NCI-H2196 (cell line): Measurements from ENCODE around the gene LY6G5B.

Experiments used
- DNase-seq: peaks from one replicate; lab custom pipeline; 2025; ENCODE audit not compliant: unreplicated experiment; lab: John Stamatoyannopoulos, UW

LY6G5B gene, protein sequence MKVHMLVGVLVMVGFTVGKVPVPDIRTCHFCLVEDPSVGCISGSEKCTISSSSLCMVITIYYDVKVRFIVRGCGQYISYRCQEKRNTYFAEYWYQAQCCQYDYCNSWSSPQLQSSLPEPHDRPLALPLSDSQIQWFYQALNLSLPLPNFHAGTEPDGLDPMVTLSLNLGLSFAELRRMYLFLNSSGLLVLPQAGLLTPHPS

DNA sequence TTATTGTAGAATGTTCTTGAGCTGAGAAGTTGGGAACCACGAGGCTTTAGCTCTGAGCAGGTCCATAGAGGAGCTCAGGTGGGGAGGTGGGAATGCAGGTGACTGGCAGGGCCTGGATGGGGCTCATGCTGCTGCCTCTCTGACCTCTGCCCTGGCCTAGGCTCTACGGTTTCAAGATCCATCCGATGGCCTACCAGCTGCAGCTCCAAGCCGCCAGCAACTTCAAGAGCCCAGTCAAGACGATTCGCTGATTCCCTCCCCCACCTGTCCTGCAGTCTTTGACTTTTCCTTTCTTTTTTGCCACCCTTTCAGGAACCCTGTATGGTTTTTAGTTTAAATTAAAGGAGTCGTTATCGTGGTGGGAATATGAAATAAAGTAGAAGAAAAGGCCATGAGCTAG is at the start of gene LY6G5B:
TSS of gene LY6G5B (plus strand) at position 301 of the 400 bp plus-strand sequence. CDS start 975 bp downstream, outside the sequence.
- no peak for DNase-seq

DNA sequence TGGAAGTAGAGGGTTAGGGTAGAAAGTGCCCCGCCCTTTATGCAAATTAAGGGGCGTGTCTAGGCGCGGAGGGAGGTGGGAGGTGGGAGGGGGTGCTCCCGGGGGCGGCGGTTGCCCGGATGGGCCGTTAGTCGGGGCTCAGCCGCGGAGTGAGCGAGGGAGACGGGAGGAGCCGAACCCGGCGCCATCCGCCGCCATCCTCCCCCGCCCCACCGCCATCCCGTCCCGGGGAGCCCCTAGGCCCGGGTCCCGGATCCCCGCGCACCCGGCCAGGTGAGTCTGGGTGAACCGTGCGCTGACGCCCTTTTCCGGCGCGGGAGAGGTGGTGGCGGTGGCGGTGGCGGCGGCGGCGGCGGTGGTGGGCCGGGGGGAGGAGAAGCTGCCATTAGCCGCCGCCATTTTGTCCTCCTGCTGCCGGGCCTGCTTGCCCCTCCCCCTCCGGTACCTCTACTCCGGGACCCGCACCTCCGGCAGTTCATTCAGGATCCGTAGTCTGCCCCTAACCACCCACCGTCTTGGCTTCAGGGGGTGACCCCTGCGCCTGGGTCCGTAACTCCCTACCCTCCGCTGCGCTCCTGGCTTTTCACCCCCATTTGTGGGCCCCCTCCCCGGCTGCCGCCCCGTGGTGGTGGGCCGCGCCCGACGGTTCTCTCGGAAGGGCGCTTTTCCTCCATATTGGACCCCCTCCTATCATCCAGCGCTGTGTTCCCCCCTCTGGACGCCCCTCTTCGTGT is 49.0 kb upstream of the LY6G5B start, which contains the start of gene PRRC2A:
TSS of gene PRRC2A (plus strand) at position 130 of the 734 bp plus-strand sequence. CDS start 2,075 bp downstream, outside the sequence.
- peak; percentile 100 for DNase-seq

DNA sequence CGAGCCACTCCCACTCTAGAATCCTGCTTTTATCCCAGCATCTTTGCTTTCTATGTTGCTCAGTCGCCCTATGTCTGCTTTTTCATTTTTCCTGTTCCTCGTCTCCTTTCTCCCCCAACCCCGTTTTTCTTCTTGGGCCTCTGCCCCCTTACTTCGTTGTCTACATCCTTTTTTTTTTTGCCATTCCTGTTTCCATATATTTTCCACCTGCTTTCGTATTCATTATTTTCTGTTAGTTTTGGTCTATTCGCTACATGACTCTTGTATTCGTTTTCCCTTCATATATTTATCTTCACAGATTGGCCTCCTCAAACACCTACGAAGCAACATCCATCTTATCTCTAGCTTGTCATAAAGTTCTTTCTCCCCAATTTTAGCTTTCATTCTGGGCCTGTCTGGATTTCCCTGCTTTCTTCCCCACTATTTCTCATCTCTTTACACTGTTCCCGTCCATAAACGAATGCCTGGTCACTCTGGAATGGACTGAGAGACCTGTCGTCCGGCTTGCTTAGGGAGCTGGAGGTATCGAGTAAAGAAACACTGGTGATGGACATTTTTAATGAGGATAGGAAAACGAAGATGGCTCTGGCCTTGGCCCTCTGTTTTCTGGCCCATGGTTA is 48.3 kb upstream of the LY6G5B start:
- DNase-seq, result no peak

DNA sequence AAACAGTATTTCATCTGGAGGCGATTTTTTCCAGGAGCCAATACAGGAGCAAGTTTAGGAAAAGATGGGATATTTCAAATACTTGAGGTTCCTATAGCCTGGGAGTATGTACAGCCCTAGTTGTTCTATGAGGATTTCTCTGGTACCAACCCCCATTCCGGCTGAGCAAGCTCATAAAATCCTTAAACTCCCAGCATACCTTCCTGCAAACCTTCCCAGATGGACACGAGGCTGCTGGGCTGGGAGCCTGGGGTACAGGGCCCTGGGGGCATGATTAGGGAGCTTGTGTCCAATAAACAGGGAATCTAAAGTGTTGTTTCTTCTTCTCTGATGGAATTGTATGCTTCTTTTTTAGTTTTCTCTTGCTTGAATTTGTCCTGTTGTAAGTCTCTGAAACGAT is 47.8 kb upstream of the LY6G5B start:
- DNase-seq, result no peak

DNA sequence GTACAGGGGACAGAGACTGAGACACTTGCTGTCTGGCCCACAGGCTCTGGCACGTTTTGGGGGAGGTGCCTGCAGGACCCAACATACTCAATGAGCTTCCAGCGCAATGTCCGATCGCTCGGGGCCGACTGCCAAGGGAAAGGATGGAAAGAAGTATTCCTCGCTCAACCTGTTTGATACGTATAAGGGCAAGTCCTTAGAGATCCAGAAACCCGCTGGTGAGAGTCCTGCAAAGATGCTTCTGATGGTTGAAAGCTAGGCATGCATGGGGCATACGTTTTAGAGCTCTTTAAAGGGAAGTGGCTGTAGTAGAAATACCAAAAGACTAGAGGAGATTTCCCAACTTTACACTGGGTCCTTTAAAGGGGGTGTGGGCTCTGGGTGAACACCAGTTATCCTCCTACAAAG is 47.1 kb upstream of the LY6G5B start:
- DNase-seq, result no peak

DNA sequence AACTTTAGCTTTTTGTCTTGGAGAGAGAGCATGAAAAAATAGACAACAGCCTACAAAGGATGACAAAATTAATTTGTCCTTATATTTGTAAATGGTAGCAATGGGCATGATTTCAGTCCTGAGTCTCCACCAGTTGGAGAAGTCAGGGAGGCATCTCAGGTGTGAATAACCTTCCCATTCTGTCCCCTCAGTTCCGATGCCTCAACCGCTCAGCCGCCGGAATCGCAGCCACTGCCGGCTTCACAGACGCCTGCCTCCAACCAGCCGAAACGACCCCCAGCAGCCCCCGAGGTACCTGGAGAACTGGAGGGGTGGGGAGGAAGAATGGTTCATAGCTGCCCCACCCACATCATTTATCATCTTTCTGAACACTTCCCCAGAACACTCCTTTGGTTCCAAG is 45.7 kb upstream of the LY6G5B start:
- DNase-seq, result no peak

DNA sequence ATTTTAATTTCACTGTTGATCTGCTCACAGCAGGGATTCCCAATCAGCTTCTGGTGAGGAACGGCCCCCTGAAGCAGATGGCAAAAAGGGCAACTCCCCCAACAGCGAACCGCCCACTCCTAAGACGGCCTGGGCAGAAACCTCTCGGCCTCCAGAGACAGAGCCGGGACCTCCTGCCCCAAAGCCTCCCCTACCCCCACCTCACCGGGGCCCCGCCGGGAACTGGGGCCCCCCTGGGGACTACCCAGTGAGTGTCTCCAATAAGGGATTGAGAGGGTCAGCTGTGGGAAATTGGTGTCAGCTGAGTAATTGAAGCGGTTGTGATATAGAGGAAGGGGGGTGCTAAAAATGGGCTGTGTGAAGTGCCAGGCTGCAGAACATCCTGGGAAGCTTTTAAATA is 42.8 kb upstream of the LY6G5B start:
- DNase-seq, result no peak

DNA sequence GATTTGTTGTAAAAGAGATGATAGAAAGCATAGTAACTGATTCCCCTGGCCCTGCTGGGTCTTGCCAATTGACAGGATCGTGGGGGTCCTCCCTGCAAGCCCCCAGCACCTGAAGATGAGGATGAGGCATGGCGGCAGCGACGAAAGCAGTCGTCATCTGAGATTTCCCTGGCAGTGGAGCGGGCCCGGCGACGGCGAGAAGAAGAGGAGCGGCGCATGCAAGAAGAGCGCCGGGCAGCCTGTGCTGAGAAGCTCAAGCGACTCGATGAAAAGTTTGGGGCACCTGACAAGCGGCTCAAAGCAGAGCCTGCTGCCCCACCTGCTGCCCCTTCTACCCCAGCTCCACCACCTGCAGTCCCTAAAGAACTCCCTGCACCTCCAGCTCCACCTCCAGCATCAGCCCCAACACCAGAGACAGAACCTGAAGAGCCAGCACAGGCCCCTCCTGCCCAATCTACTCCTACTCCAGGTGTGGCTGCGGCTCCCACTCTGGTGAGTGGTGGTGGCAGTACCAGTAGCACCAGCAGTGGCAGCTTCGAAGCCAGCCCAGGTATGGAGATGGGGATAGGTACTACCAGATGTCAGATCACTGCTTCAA is 42.0 kb upstream of the LY6G5B start:
- no peak for DNase-seq

DNA sequence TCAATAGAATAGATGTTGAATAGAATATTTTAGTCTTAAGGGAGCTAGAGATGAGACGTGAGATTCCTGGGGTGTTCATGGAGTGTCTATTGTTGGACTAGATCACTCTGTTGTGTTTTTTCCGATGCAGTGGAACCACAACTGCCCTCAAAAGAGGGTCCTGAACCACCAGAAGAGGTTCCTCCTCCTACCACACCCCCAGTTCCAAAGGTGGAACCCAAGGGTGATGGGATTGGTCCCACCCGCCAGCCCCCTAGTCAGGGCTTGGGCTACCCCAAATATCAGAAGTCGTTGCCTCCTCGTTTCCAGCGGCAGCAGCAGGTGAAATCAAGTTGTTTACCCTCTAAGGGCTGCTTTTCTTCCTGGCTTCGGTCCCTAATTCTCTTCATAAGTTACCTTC is 40.8 kb upstream of the LY6G5B start:
- DNase-seq, result no peak

DNA sequence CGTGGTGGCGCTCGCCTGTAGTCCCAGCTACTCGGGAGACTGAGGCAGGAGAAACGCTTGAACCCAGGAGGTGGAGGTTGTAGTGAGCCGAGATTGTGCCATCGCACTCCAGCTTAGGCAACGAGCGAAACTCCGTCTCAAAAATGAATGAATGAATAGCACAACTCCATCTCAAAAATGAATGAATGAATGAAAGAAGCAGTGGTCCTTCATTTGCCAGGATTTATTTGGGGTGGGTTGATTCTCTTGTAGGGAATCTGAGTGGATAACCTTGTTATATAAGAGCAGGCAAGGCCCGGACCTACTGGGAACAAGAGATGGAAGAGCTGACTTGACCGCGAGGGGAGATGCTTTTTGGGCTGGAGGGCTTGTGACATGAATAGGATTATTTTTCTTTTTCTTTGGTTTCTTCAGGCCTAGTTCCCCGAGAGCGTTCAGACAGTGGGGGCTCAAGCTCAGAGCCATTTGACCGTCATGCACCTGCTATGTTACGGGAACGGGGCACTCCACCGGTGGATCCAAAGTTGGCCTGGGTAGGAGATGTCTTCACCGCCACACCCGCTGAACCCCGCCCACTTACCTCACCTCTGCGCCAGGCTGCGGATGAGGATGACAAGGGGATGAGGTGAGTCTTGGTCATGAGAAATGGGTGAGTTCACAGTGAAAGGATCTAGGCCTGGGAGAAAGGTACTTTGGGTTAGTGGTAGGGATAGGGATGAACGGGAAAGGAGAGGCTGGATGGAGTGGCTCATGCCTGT is 39.4 kb upstream of the LY6G5B start:
- DNase-seq, result no peak

DNA sequence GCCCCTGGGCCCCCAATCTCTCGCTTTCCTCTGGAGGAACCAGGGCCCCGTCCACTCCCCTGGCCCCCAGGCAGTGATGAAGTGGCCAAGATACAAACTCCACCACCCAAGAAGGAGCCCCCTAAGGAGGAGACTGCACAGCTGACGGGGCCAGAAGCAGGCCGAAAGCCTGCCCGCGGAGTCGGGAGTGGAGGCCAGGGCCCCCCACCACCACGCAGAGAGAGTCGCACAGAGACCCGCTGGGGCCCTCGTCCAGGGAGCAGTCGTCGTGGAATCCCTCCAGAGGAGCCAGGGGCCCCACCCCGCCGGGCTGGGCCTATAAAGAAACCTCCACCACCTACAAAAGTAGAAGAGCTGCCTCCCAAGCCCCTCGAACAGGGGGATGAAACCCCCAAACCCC is 38.6 kb upstream of the LY6G5B start:
- DNase-seq, result no peak

DNA sequence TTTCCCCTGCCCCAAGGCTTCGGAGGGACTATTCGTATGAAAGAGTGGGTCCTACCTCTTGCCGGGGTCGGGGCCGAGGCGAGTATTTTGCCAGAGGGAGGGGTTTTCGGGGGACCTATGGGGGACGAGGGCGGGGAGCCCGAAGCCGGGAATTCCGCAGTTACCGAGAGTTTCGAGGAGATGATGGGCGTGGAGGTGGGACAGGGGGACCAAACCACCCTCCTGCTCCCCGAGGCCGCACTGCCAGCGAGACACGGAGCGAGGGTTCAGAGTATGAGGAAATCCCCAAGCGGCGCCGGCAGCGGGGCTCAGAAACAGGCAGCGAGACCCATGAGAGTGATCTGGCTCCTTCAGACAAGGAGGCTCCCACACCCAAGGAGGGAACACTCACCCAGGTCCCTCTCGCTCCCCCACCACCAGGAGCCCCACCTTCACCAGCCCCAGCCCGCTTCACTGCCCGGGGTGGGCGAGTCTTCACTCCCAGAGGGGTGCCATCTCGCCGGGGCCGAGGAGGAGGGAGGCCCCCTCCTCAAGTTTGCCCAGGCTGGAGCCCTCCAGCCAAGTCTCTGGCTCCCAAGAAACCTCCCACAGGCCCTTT is 38.0 kb upstream of the LY6G5B start:
- no peak for DNase-seq

DNA sequence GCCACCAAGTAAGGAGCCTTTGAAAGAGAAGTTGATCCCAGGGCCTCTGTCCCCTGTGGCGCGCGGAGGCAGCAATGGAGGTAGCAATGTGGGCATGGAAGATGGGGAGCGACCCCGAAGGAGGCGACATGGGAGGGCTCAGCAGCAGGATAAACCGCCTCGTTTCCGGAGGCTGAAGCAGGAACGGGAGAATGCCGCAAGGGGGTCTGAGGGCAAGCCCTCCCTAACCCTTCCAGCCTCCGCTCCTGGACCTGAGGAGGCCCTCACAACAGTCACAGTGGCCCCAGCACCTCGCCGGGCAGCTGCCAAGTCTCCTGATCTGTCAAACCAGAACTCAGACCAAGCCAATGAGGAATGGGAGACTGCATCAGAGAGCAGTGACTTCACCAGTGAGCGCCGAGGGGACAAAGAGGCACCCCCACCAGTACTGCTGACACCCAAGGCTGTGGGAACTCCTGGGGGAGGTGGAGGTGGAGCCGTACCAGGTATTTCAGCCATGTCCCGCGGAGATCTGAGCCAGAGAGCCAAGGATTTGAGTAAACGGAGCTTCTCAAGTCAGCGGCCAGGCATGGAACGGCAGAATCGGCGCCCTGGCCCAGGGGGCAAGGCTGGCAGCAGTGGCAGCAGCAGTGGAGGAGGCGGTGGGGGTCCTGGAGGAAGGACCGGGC is 37.4 kb upstream of the LY6G5B start:
- DNase-seq, result no peak

DNA sequence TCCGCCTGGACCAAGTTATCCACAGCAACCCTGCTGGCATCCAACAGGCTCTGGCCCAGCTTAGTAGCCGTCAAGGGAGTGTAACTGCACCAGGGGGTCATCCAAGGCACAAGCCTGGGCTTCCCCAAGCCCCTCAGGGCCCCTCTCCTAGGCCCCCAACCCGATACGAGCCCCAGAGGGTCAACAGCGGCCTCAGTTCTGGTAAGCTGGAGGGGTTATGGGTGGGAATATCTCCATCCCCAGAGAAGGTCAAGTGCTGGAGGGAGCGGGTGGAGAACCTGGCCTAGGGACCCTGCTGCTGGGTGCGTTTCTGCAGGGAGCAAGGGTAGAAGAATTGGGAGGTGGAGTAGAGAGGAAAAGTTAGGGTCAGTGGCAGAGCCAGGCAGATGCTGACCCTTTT is 36.3 kb upstream of the LY6G5B start:
- DNase-seq, result no peak

DNA sequence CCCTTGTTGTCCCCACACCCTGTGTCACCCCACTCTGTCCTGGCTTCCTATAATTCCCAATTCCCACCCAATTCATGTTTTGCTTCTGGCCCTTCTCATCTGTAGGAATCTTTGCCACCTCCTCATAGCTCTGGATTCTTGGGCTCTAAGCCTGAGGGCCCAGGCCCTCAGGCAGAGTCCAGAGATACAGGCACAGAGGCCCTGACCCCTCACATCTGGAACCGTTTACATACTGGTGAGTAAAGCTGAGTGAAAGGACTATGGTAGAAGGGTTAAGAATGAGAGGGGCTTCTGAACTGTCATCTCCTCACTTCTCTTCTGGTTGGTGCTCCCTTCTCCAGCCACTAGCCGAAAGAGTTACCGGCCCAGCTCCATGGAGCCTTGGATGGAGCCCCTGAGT is 35.6 kb upstream of the LY6G5B start:
- DNase-seq, result no peak

DNA sequence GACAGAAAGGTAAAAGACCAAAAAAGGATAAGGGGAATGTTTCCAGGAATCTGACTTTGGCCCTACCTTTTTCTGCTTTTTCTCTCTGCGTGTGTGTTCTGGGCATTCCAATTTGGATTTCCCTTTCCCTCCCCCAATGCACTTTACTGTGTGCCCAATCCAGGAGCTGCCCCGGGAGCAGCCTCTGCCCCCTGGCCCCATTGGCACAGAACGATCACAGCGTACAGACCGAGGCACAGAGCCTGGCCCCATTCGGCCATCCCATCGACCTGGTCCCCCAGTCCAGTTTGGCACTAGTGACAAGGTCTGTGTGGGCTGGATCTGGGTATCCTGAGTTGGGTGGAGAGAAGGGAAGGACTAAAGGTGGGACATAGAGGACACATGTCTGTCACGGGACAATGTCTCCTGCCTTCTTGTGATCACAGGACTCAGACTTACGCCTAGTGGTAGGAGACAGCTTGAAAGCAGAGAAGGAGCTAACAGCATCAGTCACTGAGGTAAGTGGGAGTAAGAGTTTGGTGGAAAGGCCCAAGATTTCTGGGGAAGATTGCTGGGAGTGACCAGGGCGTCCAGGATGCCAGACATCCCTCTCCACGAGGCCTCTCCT is 34.7 kb upstream of the LY6G5B start:
- DNase-seq, result no peak

DNA sequence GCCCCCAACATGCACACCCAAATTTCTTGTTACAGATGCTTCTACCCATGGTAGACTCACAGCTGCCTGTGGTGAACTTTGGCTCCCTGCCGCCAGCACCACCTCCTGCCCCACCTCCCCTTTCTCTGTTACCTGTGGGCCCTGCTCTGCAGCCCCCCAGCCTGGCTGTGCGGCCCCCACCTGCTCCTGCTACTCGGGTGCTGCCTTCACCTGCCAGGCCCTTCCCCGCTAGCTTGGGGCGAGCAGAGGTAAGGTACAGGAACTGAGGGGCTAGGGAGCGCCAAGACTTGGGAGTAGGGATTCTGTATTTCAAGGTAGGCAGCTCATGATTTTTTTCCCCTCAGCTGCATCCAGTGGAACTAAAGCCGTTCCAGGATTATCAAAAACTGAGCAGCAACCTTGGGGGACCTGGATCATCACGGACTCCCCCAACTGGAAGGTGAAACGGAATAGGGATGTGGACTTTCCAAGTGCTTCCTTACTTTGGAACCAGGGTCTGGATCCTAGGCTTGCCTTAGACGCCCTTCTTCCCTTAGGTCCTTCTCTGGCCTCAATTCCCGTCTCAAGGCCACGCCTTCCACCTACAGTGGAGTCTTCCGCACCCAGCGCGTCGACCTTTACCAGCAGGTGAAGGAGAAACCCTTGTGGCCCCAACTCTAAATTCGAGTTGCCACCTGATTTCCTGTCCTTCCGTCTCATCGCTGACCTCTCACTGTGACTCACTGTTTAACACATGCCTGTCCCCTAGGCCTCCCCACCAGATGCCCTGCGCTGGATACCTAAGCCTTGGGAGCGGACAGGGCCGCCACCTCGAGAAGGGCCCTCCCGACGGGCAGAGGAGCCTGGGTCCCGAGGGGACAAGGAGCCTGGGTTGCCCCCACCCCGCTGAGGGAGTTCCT is 32.8 kb upstream of the LY6G5B start:
- no peak for DNase-seq

DNA sequence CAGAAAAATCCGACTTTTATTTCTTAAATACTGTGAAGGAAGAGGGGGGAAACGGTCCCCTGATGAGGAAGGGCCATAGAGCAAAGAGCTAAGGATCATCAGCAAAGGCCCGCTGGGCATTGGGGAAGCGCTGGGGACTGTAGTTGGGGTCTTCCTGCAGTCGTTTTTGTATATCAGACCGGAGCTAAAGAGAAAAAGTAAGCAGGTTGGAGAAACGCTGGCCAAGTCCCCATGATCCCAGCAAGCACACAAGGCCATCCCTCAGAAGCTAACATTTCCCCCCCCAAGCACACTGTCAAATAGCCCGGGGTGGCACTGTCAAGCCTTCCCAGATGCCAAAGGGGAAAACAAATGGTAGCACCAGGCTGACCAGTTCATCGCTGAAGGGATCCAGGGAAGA is 30.7 kb upstream of the LY6G5B start:
- DNase-seq, result no peak

DNA sequence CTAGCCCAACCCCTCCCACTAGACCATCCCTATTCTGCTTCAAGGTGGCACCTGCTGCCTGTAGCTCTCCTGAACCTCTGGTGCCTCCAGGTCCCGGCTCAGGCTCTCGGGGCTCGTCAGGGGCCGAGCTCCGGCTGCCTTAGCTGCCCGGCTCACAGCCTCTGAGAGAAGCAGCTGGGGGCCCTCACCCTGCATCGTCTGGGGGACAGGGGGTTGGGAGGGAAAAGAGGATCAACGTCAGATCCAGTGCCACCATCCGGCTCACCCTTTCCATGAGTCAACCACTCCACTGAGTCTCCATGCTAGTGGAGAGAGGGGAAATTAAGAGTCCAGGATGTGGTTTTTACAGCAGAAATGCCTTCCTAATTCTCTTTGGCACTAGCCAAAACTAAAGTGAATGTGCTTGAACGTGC is 30.3 kb upstream of the LY6G5B start:
- no peak for DNase-seq
